K562 (cell line): ENCODE results near the gene ADGRD1. TPM values are rescaled to one million over a fixed set of nuclear protein-coding genes. Genes with fewer than 3 reads are reported as not detected.

Experiments used
- POLR2G ChIP-seq: fragments of 200-400 bp; formaldehyde crosslinking; IDR thresholded peaks from 2 replicates; pipeline ENCODE4 v1.6.1; 2017; ENCODE audit warnings: low read depth, mild to moderate bottlenecking, antibody characterized with exemption, low read length, moderate library complexity
- ZFP1 ChIP-seq: fragments of 450-650 bp; formaldehyde crosslinking; IDR thresholded peaks from 2 replicates; pipeline ENCODE4 v1.4.0; 2020; ENCODE audit warnings: mild to moderate bottlenecking, mixed read lengths
- polyA plus RNA-seq, 8 experiments: library from polyadenylated mRNA; depleted of rRNA in 4 of 8; stranded (reverse) in 5 of 8; unstranded in 3 of 8; fragments of >200 nt; fragmentation: Nextera tagmentation in 2 of 8; fragmentation: Illumina TruSeq in 1 of 8; extraction: Ambion mirVana in 2 of 8; extraction: Trizol in 1 of 8; gene quantifications; 2 replicates each; pipeline versions ENCODE4 v1.2.1 to v1.2.3, GENCODE V29; 2011 to 2014; ENCODE audit warnings: inconsistent platforms in 1 of 8, missing spikeins in 1 of 8
- total RNA-seq, 7 experiments: library from RNA; depleted of rRNA in 6 of 7; stranded (reverse); fragments of >200 nt in 6 of 7; fragmentation: Illumina TruSeq in 2 of 7; extraction: Trizol in 2 of 7; gene quantifications; 2 replicates each; pipeline versions ENCODE4 v1.2.1 to v1.2.3, GENCODE V29; 2011 to 2021; ENCODE audit warnings: low replicate concordance in 1 of 7
- TF ChIP-seq, protein P1 (sequence below), 2 experiments: fragments of 450-650 bp; formaldehyde crosslinking in 1 of 2; IDR thresholded peaks; 2 replicates each; pipeline versions ENCODE4 v1.4.0 to v1.6.1; 2014 to 2020; ENCODE audit warnings: mild to moderate bottlenecking in 2 of 2, borderline replicate concordance in 1 of 2, low read depth in 1 of 2

Gene ADGRD1
- total and polyA plus RNA-seq, 9 of the 15 experiments (the other 6 are each of a cell fraction or from before 2014, with no cell fraction given): 1.7 to 11.7 (median 3.3) TPM

DNA sequence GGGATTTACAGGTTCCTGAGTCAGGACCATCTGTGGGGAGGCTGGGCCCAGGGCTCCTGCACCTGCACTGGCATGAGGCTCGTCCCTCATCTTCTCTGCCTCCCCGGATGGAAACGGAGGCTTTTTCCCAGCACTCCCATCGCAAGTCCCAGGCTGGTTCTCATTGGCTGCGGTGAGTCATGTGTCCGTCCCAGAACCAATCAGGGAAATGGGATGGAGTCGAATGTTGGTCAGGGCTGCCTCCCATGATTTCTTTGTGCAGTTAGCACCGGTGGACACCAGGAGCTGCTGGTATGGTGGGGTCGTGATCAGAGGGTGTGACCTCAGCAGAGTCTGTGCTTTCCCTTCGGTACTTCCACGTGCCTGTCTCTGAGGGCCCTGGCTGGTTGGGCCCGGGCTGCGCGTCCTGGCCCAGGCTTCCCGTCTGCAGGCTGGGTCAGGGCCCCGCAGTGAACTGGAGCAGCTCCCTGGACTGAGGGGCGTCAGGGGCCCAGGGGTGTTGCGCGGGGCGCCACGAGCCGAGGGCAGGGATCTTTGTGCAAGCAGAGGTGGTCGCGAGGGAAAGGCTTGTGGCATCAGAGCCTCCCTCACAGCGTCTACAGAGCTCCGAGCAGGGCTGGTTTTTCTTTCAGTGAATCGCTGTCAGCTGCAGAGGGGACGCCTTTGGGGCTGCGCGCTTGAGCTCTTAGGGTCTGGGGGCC is 168.1 kb downstream of the ADGRD1 start (continued):
- TF ChIP-seq, protein P1, sequence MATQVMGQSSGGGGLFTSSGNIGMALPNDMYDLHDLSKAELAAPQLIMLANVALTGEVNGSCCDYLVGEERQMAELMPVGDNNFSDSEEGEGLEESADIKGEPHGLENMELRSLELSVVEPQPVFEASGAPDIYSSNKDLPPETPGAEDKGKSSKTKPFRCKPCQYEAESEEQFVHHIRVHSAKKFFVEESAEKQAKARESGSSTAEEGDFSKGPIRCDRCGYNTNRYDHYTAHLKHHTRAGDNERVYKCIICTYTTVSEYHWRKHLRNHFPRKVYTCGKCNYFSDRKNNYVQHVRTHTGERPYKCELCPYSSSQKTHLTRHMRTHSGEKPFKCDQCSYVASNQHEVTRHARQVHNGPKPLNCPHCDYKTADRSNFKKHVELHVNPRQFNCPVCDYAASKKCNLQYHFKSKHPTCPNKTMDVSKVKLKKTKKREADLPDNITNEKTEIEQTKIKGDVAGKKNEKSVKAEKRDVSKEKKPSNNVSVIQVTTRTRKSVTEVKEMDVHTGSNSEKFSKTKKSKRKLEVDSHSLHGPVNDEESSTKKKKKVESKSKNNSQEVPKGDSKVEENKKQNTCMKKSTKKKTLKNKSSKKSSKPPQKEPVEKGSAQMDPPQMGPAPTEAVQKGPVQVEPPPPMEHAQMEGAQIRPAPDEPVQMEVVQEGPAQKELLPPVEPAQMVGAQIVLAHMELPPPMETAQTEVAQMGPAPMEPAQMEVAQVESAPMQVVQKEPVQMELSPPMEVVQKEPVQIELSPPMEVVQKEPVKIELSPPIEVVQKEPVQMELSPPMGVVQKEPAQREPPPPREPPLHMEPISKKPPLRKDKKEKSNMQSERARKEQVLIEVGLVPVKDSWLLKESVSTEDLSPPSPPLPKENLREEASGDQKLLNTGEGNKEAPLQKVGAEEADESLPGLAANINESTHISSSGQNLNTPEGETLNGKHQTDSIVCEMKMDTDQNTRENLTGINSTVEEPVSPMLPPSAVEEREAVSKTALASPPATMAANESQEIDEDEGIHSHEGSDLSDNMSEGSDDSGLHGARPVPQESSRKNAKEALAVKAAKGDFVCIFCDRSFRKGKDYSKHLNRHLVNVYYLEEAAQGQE (IDR thresholded peaks at IDR 0.05; ENCODE audit: borderline replicate concordance): peak; percentile 23; the same call in 1 of the 2 replicates
- TF ChIP-seq, protein P1 (CRISPR knock-in tag; IDR thresholded peaks at IDR 0.05; ENCODE audit: low read depth): no peak
- no peak for TF ChIP-seq ZFP1 (CRISPR knock-in tag)
- peak; percentile 29; the same call in 1 of the 2 replicates for TF ChIP-seq POLR2G
